ENCODE measurements around the gene SLMAP.

GRCh38 chr3:57918123-57918837 lies 162.2 kb downstream of the SLMAP start:
- no peak for TF ChIP-seq USF1 (IDR thresholded peaks at IDR 0.05)
- no peak for TF ChIP-seq TAF1 (IDR thresholded peaks at IDR 0.05; ENCODE audit: low read depth)
- no peak for TF ChIP-seq EGR1 (IDR thresholded peaks at IDR 0.05)
- no peak for TF ChIP-seq EP300 (IDR thresholded peaks at IDR 0.05; ENCODE audit: borderline replicate concordance)
- TF ChIP-seq YY1 (IDR thresholded peaks at IDR 0.05; ENCODE audit: low read depth) = no peak
- TF ChIP-seq RAD21 (IDR thresholded peaks at IDR 0.05; ENCODE audit: low read depth) = no peak
- no peak for TF ChIP-seq NFIC (IDR thresholded peaks at IDR 0.05)
- no peak for TF ChIP-seq REST (IDR thresholded peaks at IDR 0.05; ENCODE audit: low read depth)
